Testis (tissue), 3 donors: ENCODE results near the gene ZMYM5. TPM values are rescaled to one million over a fixed set of nuclear protein-coding genes. Genes with fewer than 3 reads are reported as not detected.

ENCODE experiments used
- DNase-seq: peaks from one replicate; pipeline ENCODE4 v3.0.0-alpha.2; 2019
- H3K27ac ChIP-seq, 2 donors: fragments of 200-600 bp; sonication (generic); one replicate each; pipeline ENCODE4 v1.5.1; 2019
- H3K27me3 ChIP-seq: fragments of 200-600 bp; sonication (generic); one replicate; pipeline ENCODE4 v1.5.1; 2019
- H3K36me3 ChIP-seq: fragments of 200-600 bp; sonication (generic); one replicate; pipeline ENCODE4 v1.5.1; 2017; ENCODE audit warnings: low read depth; ENCODE audit errors: missing control alignments
- H3K4me1 ChIP-seq: fragments of 200-600 bp; sonication (generic); one replicate; pipeline ENCODE4 v1.5.1; 2019
- H3K4me3 ChIP-seq, 2 donors: fragments of 200-600 bp; sonication (generic); one replicate each; pipeline ENCODE4 v1.5.1; 2017 to 2019
- H3K9me3 ChIP-seq: fragments of 200-600 bp; sonication (generic); one replicate; pipeline ENCODE4 v1.5.1; 2017
- POLR2A ChIP-seq: fragments of 450-650 bp; IDR thresholded peaks from one replicate; pipeline ENCODE4 v1.6.1; 2017; ENCODE audit warnings: antibody characterized with exemption, mild to moderate bottlenecking, moderate library complexity
- WGBS, 2 donors: methylation state at CpG; one replicate each; pipeline ENCODE4 v1.1.5; 2018; 5-methylcytosine and 5-hydroxymethylcytosine counted together
- intact Hi-C: fragments of 100-400 bp; cut with DNase I; formaldehyde crosslinking; loops from one replicate; pipeline ENCODE4 v1.15.1; 2023; ENCODE audit warnings: low total_unique reads
- polyA plus RNA-seq: library from polyadenylated mRNA; stranded (reverse); fragments of 350-450 nt; fragmentation: Illumina TruSeq; extraction: RNeasy Lipid Tissue Mini Kit (QIAGEN cat#74804); gene quantifications from one replicate; pipeline ENCODE4 v1.2.3, GENCODE V29; 2014; ENCODE audit warnings: low read depth, low replicate concordance; ENCODE audit not compliant: insufficient read depth
- total RNA-seq, 2 donors: library from RNA; depleted of rRNA; stranded (reverse); fragments of >200 nt; gene quantifications; one replicate each; pipeline ENCODE4 v1.2.3, GENCODE V29; 2016
- TF ChIP-seq, protein P1 (sequence below), 3 experiments: fragments of 450-650 bp in 2 of 3; fragments of 200-600 bp in 1 of 3; sonication (generic) in 1 of 3; IDR thresholded peaks; one replicate each; pipeline ENCODE4 v1.5.1; 2016 to 2019; ENCODE audit warnings: antibody characterized with exemption in 3 of 3, mild to moderate bottlenecking in 2 of 3, moderate library complexity in 1 of 3

ZMYM5 gene
- total and polyA plus RNA-seq, 3 donors from 2014 or later: 29.4 to 37.1 (median 29.5) TPM

GRCh38 chr13:19810996-19811881 is 52.2 kb downstream of the ZMYM5 start:
- WGBS, 2 donors: 94% methylated on average over 7 of the region's 7 CpGs
- intact Hi-C loops: no loop called here

GRCh38 chr13:19810151-19810550 is 53.3 kb downstream of the ZMYM5 start:
- no peaks in the 10 kb centered on the region for H3K36me3 ChIP-seq
- no peak overlapping the region for H3K4me3 ChIP-seq
- H3K27me3 ChIP-seq: no peaks in the 10 kb centered on the region
- H3K4me1 ChIP-seq: no peaks in the 10 kb centered on the region
- 84 to 94% methylated on average over 4 of the region's 4 CpGs for WGBS, 2 donors
- no peaks in the 10 kb centered on the region for H3K9me3 ChIP-seq
- DNase-seq: no peak
- intact Hi-C loops: no loop called here
- TF ChIP-seq POLR2A: no peak
- H3K27ac ChIP-seq: no peak overlapping the region

More at GRCh38 chr13:19810996-19811881, 52.2 kb downstream of the ZMYM5 start:
- DNase-seq: no peak
- no peaks in the 10 kb centered on the region for H3K4me1 ChIP-seq
- TF ChIP-seq, protein P1, sequence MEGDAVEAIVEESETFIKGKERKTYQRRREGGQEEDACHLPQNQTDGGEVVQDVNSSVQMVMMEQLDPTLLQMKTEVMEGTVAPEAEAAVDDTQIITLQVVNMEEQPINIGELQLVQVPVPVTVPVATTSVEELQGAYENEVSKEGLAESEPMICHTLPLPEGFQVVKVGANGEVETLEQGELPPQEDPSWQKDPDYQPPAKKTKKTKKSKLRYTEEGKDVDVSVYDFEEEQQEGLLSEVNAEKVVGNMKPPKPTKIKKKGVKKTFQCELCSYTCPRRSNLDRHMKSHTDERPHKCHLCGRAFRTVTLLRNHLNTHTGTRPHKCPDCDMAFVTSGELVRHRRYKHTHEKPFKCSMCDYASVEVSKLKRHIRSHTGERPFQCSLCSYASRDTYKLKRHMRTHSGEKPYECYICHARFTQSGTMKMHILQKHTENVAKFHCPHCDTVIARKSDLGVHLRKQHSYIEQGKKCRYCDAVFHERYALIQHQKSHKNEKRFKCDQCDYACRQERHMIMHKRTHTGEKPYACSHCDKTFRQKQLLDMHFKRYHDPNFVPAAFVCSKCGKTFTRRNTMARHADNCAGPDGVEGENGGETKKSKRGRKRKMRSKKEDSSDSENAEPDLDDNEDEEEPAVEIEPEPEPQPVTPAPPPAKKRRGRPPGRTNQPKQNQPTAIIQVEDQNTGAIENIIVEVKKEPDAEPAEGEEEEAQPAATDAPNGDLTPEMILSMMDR (IDR thresholded peaks at IDR 0.05): no peak
- TF ChIP-seq POLR2A: no peak
- no peaks in the 10 kb centered on the region for H3K36me3 ChIP-seq
- H3K9me3 ChIP-seq: no peaks in the 10 kb centered on the region
- H3K4me3 ChIP-seq: no peak overlapping the region
- no peaks in the 10 kb centered on the region for H3K27me3 ChIP-seq
- H3K27ac ChIP-seq: no peak overlapping the region

DNA sequence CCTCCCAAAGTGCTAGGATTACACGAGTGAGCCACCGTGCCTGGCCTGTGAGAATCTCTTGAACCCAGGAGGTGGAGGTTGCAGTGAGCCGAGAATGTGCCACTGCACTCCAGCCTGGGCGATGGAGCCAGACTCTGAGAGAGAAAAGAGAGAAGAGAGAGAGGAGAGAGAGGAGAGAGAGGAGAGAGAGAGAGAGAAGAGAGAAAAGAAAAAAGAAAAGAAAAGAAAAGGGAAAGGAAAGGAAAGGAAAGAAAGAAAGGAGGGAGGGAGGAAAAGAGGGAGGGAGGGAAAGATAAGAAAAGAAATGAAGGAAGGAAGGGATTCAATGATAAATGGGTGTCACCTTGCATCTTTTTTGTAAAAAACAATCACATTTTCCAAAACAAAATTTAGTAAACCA is 57.7 kb downstream of the ZMYM5 start:
- no peak overlapping the region for H3K27ac ChIP-seq
- WGBS, 2 donors: 78 to 85% methylated on average over 4 of the region's 4 CpGs
- no peaks in the 10 kb centered on the region for H3K4me1 ChIP-seq
- TF ChIP-seq, protein P1 (IDR thresholded peaks at IDR 0.05): no peak
- TF ChIP-seq POLR2A: no peak
- H3K27me3 ChIP-seq: no peaks in the 10 kb centered on the region
- DNase-seq: no peak
- H3K4me3 ChIP-seq: no peak overlapping the region
- intact Hi-C loops: no loop called here
- no peaks in the 10 kb centered on the region for H3K36me3 ChIP-seq
- no peaks in the 10 kb centered on the region for H3K9me3 ChIP-seq

- no peaks in the 10 kb centered on the region for H3K36me3 ChIP-seq
- no peaks in the 10 kb centered on the region for H3K9me3 ChIP-seq
- no peak overlapping the region for H3K27ac ChIP-seq
- no peak for DNase-seq
- intact Hi-C loops: no loop called here
- H3K27me3 ChIP-seq: no peaks in the 10 kb centered on the region
- TF ChIP-seq, protein P1 (IDR thresholded peaks at IDR 0.05): no peak
- TF ChIP-seq POLR2A: no peak
- no peaks in the 10 kb centered on the region for H3K4me1 ChIP-seq
- 94 to 97% methylated on average over 7 of the region's 7 CpGs for WGBS, 2 donors
- H3K4me3 ChIP-seq: no peak overlapping the region
Measured at GRCh38 chr13:19795956-19796355, 67.5 kb downstream of the ZMYM5 start.

DNA sequence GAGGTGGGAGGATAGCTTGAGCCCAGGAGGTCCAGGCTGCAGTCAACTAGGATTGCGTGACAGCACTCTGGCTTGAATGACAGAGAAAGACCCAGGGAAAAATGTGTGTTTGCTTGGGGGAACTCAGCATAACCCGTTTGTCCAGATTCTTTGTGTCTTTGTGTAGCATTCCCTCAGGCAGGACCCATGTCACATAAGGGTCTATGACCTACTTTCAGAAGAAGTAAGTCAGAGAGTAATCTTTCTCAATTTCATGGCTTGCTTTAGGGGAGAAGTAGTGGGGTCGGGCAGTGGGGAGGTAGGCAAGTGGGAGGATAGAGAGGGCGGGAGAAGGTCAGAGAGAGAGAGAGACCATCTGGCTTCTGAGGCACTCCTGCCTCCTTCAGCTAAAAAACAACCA is 68.8 kb downstream of the ZMYM5 start:
- Histone ChIP-seq H3K4me3 (no peak overlapping the region), H3K9me3 (no peaks in the 10 kb centered on the region), H3K27me3 (no peaks in the 10 kb centered on the region), H3K4me1 (no peaks in the 10 kb centered on the region), H3K27ac (no peak overlapping the region), H3K36me3 (no peaks in the 10 kb centered on the region)
- DNase-seq: no peak
- TF ChIP-seq, protein P1 (IDR thresholded peaks at IDR 0.05): no peak
- TF ChIP-seq POLR2A: no peak
- intact Hi-C loops: no loop called here
- 86 to 98% methylated on average over 4 of the region's 4 CpGs for WGBS, 2 donors
